G401 (cell line): Measurements from ENCODE around the gene VAV3. TPM values are rescaled to one million over a fixed set of nuclear protein-coding genes. Genes with fewer than 3 reads are reported as not detected.
"Not testable (repeated sequence)": the region's sequence is repeated elsewhere in the genome, so short reads cannot be mapped to it uniquely, and the experiment has no call there.

Experiments used
- DNase-seq: peaks from one replicate; pipeline ENCODE4 v3.0.0-alpha.2; 2015; ENCODE audit warnings: low spot score
- in situ Hi-C: cut with HindIII; loops from 2 replicates; pipeline ENCODE4 v1.10.0; 2016; ENCODE audit warnings: low sequenced_read_pairs, mixed read lengths
- total RNA-seq: library from RNA; depleted of rRNA; stranded (reverse); fragments of >200 nt; shearing (Covaris generic); gene quantifications from 2 replicates; pipeline ENCODE4 v1.2.3, GENCODE V29; 2014

Gene VAV3
- total RNA-seq, 1 experiment from 2014 or later, result 0.34 TPM

DNA sequence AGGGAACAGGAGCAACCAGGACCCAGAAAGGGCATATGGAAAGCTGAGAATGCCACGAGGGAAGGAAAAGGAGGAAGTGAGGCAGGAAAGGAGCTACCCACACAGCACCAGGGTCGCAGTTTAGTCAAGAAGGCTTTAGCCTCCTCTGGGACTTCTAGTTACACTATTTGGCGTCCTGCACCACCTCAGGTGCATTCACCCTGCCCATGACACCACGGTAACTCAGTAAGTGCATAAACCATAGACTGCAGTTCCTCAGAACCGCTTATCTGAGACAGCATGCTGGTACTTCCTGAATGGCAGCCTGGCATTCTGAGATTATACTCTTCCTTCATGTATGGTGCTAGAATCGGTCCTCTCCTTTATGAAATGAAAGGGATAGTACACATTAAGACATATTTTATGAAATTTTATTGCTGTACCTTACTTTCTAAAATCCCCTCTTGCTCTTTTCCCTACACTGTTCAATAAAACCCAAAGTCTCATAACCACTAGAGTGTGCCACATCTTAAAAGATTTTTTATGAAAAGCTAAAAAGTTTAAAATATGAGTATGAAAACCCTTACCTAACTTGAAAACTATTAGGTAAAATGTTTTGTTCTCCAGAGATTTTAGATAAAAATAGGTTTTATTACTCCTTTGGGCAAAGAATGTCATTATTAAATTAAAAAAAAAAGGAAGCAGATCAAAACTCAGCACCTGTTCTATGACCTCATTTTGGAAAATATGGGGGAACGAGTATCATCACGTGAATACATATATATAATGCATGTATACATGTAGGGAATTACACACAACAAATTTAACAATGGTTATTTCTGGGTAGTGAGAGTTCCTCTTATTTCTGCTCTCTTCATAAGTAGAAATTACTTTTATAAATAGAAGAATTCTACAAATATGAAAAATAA is 67.3 kb downstream of the VAV3 start:
- in situ Hi-C loops, result no loop called here

DNA sequence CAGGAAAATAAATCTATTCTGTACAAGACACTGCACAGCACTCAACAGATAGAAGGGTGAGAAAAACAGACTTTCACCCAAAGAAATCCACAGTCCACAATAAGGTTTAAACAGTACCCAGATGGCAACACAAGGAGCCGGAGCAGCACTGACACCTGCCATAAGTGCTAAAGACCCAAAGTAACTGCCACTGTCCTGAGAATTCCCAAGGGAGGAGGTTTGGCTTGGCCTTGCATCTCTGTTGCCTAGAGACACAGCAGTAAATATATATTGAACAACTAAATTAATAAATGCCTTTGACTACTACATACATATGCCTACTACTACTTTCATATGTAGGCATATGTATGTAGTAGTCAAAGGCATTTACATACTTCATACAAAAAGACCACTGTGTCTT is 68.0 kb downstream of the VAV3 start:
- DNase-seq, result no peak
- in situ Hi-C loops, result no loop called here

More for the DNA sequence above, 67.3 kb downstream of the VAV3 start:
- DNase-seq, result no peak

DNA sequence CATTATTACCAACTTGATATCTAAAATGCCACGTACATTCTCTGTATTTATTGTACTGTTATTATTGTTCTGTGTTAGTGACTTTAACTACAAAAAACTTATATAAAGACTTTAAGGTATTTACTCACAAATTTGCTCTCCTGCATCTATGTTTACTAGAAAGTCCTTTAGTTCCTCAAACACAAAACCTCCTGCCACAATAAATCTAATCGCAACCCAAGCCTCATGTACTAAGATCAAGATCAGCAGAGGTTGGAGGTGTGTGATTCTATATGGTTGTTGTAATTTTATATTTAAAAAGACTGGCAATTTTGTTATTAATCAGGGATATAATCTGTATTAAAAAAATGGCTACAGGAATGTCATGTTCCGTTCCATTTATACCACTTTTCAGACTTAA is 68.6 kb downstream of the VAV3 start:
- no peak for DNase-seq
- in situ Hi-C loops, result no loop called here

DNA sequence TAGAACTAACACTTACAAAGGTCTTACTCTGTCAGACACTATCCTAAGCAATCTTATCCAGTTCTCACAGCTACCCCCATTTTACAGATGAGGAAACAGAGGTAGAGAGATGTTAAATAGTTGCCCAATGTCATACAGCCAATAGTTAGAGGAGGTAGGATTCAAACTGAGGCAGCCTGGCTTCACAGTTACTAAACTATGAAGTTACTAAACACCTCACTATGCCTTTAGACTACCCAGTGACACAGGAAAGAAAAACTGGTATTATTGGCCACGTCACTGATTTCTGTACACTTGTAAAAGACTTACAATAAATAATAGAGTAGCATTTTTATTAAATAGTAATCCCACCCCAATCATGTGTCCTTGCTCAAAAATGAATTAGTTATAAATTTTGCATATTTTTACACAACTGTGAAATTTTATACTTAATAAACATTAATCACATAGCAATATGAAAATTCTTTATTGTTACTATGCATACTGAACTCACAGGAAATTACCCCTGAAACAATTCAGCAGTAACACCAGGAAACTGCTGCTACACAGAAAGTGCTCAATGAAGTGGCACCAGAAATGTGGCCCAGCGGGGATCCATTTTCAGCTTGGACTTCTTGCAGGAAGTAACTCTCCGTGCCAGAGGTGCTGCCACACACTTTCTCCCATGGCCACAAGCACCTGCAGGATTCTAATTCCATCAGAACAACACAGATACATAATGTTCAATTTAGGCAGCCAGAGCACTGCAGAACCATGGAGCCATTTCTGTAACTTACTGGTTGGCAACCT is 69.4 kb downstream of the VAV3 start:
- DNase-seq, result no peak
- in situ Hi-C loops, result no loop called here

DNA sequence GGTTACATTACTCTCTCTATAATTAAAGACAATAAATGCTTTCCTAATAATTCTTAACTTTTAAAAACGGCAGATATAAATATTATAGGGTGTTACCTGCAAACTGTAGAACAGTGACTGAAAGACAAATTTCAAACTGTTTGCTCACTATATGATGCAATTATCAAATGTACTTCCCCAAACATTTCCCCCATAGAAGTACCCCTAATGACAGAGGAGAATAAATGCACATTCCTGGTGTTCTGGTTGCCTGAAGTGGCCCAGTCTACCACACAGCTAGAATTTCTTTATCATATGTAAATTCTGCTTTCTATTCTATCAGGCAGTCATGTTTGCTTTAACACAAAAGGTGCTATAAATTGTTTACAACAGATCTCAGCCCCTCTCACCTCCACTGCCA is 70.4 kb downstream of the VAV3 start:
- in situ Hi-C loops, result no loop called here
- no peak for DNase-seq

DNA sequence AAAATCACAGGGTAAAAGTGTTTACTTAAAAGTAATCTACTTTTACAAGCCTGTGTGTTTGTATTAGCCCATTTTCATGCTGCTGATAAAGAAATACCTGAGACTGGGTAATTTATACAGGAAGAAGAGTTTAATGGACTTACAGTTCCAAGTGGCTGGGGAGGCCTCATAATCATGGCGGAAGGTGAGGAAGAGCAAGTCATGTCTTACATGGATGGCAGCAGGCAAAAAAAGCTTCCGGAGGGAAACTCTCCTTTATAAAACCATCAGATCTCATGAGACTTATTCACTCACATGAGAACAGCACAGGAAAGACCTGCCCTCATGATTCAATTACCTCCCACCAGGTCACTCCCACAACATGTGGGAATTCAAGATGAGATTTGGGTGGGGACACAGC is 71.6 kb downstream of the VAV3 start:
- in situ Hi-C loops, DNase-seq: not testable (repeated sequence)

GRCh38 chr1:107889524-107889923 is 75.5 kb downstream of the VAV3 start:
- no peak for DNase-seq
- in situ Hi-C loops, result no loop called here

DNA sequence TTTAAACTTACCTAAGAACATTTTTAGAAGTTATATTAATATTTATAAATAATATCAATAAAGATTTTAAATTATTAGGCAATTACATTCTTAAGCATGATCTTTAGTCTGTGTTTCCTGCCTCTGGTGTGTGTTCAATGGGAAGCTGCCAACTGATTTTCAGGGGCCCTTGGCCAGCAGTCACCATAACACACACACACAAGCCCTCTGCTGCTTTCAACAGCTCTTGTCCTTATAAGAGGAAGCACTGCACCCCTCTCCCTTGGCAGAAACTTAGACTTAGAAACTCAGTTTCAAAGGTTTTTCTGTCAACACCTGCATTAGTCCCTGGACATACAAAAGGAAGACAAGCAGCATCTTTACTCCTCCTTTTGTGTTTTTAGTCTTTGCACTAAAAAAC is 81.4 kb downstream of the VAV3 start:
- DNase-seq, result no peak
- in situ Hi-C loops, result no loop called here

- DNase-seq, result no peak
- in situ Hi-C loops, result no loop called here
Observed at GRCh38 chr1:107879927-107880326, 85.1 kb downstream of the VAV3 start.

- no peak for DNase-seq
- in situ Hi-C loops, result no loop called here
Observed at GRCh38 chr1:107879346-107879745, 85.6 kb downstream of the VAV3 start.

GRCh38 chr1:107877745-107878144 is 87.2 kb downstream of the VAV3 start:
- DNase-seq, result no peak
- in situ Hi-C loops, result no loop called here

DNA sequence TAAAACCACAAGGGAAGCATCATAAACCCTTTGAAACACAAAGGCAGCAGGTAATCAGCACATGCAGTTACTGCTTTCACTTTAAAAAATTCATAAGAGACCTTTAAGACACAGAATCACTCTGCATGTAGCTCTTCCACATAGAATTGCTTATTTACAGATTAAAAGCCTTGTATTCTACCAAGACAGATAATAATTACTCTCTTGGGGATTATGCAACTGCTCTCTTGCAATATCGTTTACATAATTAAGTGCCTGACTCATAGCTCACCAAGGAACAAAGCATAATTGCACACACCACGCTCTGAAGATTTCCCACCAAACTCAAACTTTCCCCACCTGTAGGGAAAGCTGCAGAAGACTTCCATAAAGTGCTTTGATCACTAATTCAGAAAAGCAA is 87.9 kb downstream of the VAV3 start:
- in situ Hi-C loops, result no loop called here
- no peak for DNase-seq

GRCh38 chr1:107875689-107876088 is 89.3 kb downstream of the VAV3 start:
- in situ Hi-C loops, result no loop called here
- DNase-seq, result no peak

- in situ Hi-C loops, result no loop called here
- DNase-seq, result no peak
Observed at GRCh38 chr1:107874221-107874620, 90.8 kb downstream of the VAV3 start.

DNA sequence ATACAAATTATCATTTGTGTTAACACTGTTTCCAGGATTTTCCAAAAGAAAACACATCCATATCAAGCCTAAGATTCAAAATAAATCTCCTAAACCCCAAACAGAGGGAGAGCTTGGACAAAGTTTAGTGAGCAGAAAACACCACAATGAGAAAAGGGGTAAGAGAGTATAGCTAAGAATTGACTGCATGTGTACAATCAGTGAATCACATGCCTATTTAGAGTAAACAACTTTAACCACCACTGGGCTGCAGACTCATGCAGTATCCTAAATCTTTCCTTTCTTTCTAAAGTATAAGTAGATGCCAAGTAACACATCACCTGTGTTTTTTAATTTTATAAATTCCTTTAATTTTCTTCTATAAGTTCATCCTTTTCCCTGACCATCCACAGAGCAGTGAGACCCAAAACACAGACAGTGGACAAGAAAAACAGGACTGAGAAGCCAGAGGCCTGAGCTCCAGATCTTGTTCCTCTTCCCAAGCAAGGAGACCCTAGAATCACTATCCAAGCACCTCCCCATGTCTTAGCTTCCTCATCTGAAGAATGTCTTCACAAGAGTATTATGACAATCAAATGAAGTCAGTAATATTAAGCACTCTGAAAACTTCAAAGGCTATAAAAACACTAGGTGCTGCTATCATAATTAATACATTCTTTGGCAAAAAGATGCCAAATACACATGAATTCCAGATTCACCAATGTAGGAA is 93.1 kb downstream of the VAV3 start:
- DNase-seq, result no peak
- in situ Hi-C loops, result no loop called here

GRCh38 chr1:107871259-107871658 is 93.7 kb downstream of the VAV3 start:
- DNase-seq, result no peak
- in situ Hi-C loops, result no loop called here

DNA sequence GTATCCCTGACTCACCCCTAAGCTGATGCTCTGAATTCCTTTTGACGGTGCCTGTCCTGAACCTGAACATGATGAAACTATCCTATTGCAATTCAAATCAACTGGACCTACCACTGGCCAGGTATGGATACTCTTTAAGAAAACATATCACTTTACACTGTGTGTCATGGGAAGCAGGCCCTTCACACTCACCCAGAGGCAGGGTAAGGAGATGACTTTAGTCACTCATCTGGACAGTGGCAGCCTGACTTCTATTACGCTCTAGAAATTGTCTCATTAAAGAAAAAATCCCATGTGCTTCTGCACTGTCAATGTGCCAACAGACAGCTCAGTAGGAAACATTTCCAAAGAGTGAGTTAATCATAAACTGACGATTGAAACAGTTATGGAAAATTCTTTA is 94.3 kb downstream of the VAV3 start:
- no peak for DNase-seq
- in situ Hi-C loops, result no loop called here

- no peak for DNase-seq
- in situ Hi-C loops, result no loop called here
Observed at GRCh38 chr1:107867897-107868296, 97.1 kb downstream of the VAV3 start.

- no peak for DNase-seq
- in situ Hi-C loops, result no loop called here
Observed at GRCh38 chr1:107867422-107867821, 97.6 kb downstream of the VAV3 start.

DNA sequence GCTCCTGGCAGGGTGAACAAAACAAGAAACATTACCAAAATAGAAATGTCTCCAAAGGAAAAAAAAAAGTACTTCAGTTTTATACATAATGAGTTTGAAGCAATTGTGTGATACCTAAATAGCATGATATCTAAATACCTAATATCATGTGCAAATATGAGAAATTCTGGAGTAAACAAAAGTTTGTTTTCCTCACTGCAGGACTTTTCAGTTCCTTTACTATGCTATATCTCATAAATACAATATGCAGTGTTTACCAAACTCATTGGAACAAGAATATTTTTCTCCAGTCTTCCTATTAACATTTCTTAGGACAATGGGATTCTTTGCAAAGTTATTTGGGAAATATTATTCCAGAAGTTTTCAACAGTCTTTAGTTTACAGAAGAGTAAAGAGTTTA is 98.1 kb downstream of the VAV3 start:
- in situ Hi-C loops, result no loop called here
- DNase-seq, result no peak
